Endothelial cell of umbilical vein (primary cell): ENCODE data around the gene SDR9C7. TPM values are rescaled to one million over a fixed set of nuclear protein-coding genes. Genes with fewer than 3 reads are reported as not detected.

Experiments used
- BruUV-seq: library from RNA; stranded (reverse); fragments of 400-500 nt; replicated peaks from 2 replicates; lab custom pipeline; 2021; lab: Mats Ljungman, UMichigan
- CTCF ChIA-PET: fragments of 300-600, 350-600 bp; sonication (Branson Sonifier 250); formaldehyde crosslinking; loops from one replicate; lab custom pipeline; 2021; ENCODE audit warnings: antibody characterized with exemption, inconsistent platforms; lab: Charles Lee
- POLR2A ChIA-PET: fragments of 300-600, 350-600 bp; sonication (Branson Sonifier 250); formaldehyde crosslinking; loops from one replicate; lab custom pipeline; 2021; ENCODE audit warnings: antibody characterized with exemption, inconsistent platforms; lab: Charles Lee
- DNase-seq: peaks from one replicate; pipeline ENCODE4 v3.0.0-alpha.2; 2011; ENCODE audit warnings: low read depth, low spot score
- FAIRE-seq: peaks from 2 replicates; lab custom pipeline; 2011; peaks lifted over from hg19 to GRCh38; lab: Jason Lieb, UNC
- H2AFZ ChIP-seq: 2 replicates; pipeline ENCODE4 v1.6.0; 2012; ENCODE audit warnings: low read depth, low read length, control low read depth, inconsistent platforms
- H3K27ac ChIP-seq: 2 replicates; pipeline ENCODE4 v1.5.1; 2011; ENCODE audit warnings: low read depth, mild to moderate bottlenecking, control low read depth, low read length, moderate library complexity; ENCODE audit not compliant: insufficient read depth
- H3K27me3 ChIP-seq, 2 experiments: 2 replicates each; pipeline versions ENCODE4 v1.6.0 to v1.6.1; 2011; ENCODE audit warnings: low read length in 2 of 2, mixed read lengths in 1 of 2; ENCODE audit not compliant: control insufficient read depth in 2 of 2, insufficient read depth in 2 of 2
- H3K36me3 ChIP-seq, 2 experiments: 2 replicates in 1 of 2; 3 replicates in 1 of 2; pipeline ENCODE4 v1.5.1; 2011; ENCODE audit warnings: low read length in 2 of 2, mild to moderate bottlenecking in 1 of 2, moderate library complexity in 1 of 2; ENCODE audit not compliant: control insufficient read depth in 2 of 2, insufficient read depth in 2 of 2; ENCODE audit errors: extremely low read depth in 1 of 2
- H3K4me1 ChIP-seq: 3 replicates; pipeline ENCODE4 v1.5.1; 2011; ENCODE audit warnings: mild to moderate bottlenecking, low read length; ENCODE audit not compliant: control insufficient read depth, insufficient read depth; ENCODE audit errors: extremely low read depth
- H3K4me2 ChIP-seq: 2 replicates; pipeline ENCODE4 v1.6.1; 2011; ENCODE audit warnings: low read length, control low read depth, mixed read lengths; ENCODE audit not compliant: insufficient read depth
- H3K4me3 ChIP-seq, 3 experiments: fragments of 200-600 bp in 1 of 3; sonication (generic), shearing (Covaris generic) in 1 of 3; replicated peaks in 1 of 3; 2 replicates each; pipeline ENCODE4 v1.5.1; 2011 to 2016; ENCODE audit warnings: control low read depth in 3 of 3, low read length in 3 of 3, mild to moderate bottlenecking in 2 of 3, inconsistent platforms in 1 of 3, low read depth in 1 of 3, moderate library complexity in 1 of 3; ENCODE audit not compliant: insufficient read depth in 1 of 3
- H3K79me2 ChIP-seq: 2 replicates; pipeline ENCODE4 v1.6.0; 2012; ENCODE audit warnings: low read length, inconsistent platforms; ENCODE audit not compliant: control insufficient read depth, insufficient read depth
- H3K9ac ChIP-seq: replicated peaks from 2 replicates; pipeline ENCODE3; 2011; ENCODE audit warnings: low read length, control low read depth; ENCODE audit not compliant: insufficient read depth; ENCODE audit errors: extremely low read depth
- H3K9me1 ChIP-seq: replicated peaks from 3 replicates; pipeline ENCODE4 v1.6.0; 2011; ENCODE audit warnings: mild to moderate bottlenecking, low read length; ENCODE audit not compliant: control insufficient read depth, insufficient read depth; ENCODE audit errors: extremely low read depth
- H3K9me3 ChIP-seq: replicated peaks from 2 replicates; pipeline ENCODE4 v1.5.1; 2012; ENCODE audit warnings: low read length, inconsistent platforms; ENCODE audit not compliant: control insufficient read depth, insufficient read depth
- H4K20me1 ChIP-seq: replicated peaks from 2 replicates; pipeline ENCODE3; 2011; ENCODE audit warnings: mild to moderate bottlenecking, low read length; ENCODE audit not compliant: control insufficient read depth, insufficient read depth; ENCODE audit errors: extremely low read depth
- CTCF ChIP-seq, 2 donors: IDR thresholded peaks; 1 replicate in 1 of 2; 2 replicates in 1 of 2; pipeline ENCODE4 v1.5.1; 2011; ENCODE audit warnings: low read length in 2 of 2, mild to moderate bottlenecking in 2 of 2, moderate library complexity in 2 of 2, control low read depth in 1 of 2, inconsistent platforms in 1 of 2, low read depth in 1 of 2; ENCODE audit not compliant: insufficient read depth in 1 of 2; ENCODE audit errors: extremely low read depth in 1 of 2
- EZH2 ChIP-seq: IDR thresholded peaks from 2 replicates; pipeline ENCODE4 v1.6.1; 2012; ENCODE audit warnings: borderline replicate concordance, low read depth, mild to moderate bottlenecking, moderate library complexity, low read length, inconsistent platforms; ENCODE audit not compliant: severe bottlenecking
- FOS ChIP-seq: IDR thresholded peaks from 2 replicates; pipeline ENCODE4 v1.6.1; 2011; ENCODE audit warnings: mild to moderate bottlenecking, low read length, moderate library complexity, borderline replicate concordance; ENCODE audit not compliant: insufficient read depth
- GATA2 ChIP-seq: IDR thresholded peaks from 2 replicates; pipeline ENCODE4 v1.7.0; 2011; ENCODE audit warnings: low read depth, mild to moderate bottlenecking, moderate library complexity, mixed read lengths, low read length; ENCODE audit not compliant: insufficient read length, insufficient read depth
- JUN ChIP-seq: IDR thresholded peaks from 2 replicates; pipeline ENCODE4 v1.6.1; 2011; ENCODE audit warnings: borderline replicate concordance, low read depth; ENCODE audit not compliant: insufficient read length, insufficient read depth
- MAX ChIP-seq: IDR thresholded peaks from 2 replicates; pipeline ENCODE4 v1.6.1; 2011; ENCODE audit not compliant: insufficient read depth, insufficient read length
- POLR2A ChIP-seq: IDR thresholded peaks from 2 replicates; pipeline ENCODE4 v1.6.1; 2012; ENCODE audit warnings: low read depth, mild to moderate bottlenecking, control low read depth, low read length
- POLR2AphosphoS5 ChIP-seq: IDR thresholded peaks from 2 replicates; pipeline ENCODE4 v1.6.1; 2012; ENCODE audit warnings: low read depth, mild to moderate bottlenecking, control low read depth, low read length, moderate library complexity; ENCODE audit not compliant: insufficient read depth
- dilution Hi-C: fragments of 300-500 bp; cut with MboI; formaldehyde crosslinking; loops from one replicate; pipeline ENCODE4 v1.15.0; 2019; ENCODE audit warnings: low sequenced_read_pairs; ENCODE audit not compliant: extremely low pct_ligation_motif_present
- intact Hi-C: fragments of 100-400 bp; cut with micrococcal nuclease; formaldehyde crosslinking; loops from one replicate; pipeline ENCODE4 v1.10.0; 2022
- polyA plus RNA-seq, 4 experiments: library from polyadenylated mRNA; depleted of rRNA in 3 of 4; stranded (reverse) in 3 of 4; unstranded in 1 of 4; fragments of >200 nt; gene quantifications; 2 replicates each; pipeline versions ENCODE4 v1.2.1 to v1.2.3, GENCODE V29; 2011 to 2012; ENCODE audit warnings: missing spikeins in 1 of 4
- total RNA-seq: library from RNA; stranded (reverse); gene quantifications from 2 replicates; pipeline ENCODE4 v1.2.3, GENCODE V29; 2021

The SDR9C7 gene
- total and polyA plus RNA-seq, 2 donors (not counting 3 experiments of a cell fraction or from before 2014, with no cell fraction given), result not detected

GRCh38 chr12:56932146-56932545 is 2.1 kb downstream of the SDR9C7 start:
- Histone ChIP-seq H3K9me1 (no peaks in the 10 kb centered on the region), H3K4me1 (no peaks in the 10 kb centered on the region), H3K36me3 (no peaks in the 10 kb centered on the region), H3K9ac (no peak overlapping the region), H3K4me2 (no peak overlapping the region), H3K4me3 (no peak overlapping the region), H2AFZ (no peak overlapping the region), H3K9me3 (no peaks in the 10 kb centered on the region), H3K27ac (no peak overlapping the region), H3K27me3 (peaks cover 3 to 4% of the 10 kb centered on the region in 2 experiments), H3K79me2 (no peaks in the 10 kb centered on the region), H4K20me1 (no peaks in the 10 kb centered on the region)
- DNase-seq (no peak), FAIRE-seq (no peak)
- CTCF ChIA-PET, result interaction anchor here (1.6 kb wide), 2 partner anchors 55 to 70 kb away, joined by 5 to 7 read pairs; no protein-coding TSS in a partner anchor
- no peak for TF ChIP-seq FOS
- no TSS peak for BruUV-seq
- POLR2A ChIA-PET, result no interaction called here
- intact Hi-C loops (no loop called here), dilution Hi-C loops (no loop called here)

- ChIA-PET POLR2A (no interaction called here), CTCF (interaction anchor here (1.6 kb wide), 2 partner anchors 55 to 70 kb away, joined by 5 to 7 read pairs; no protein-coding TSS in a partner anchor)
- no peaks in the 10 kb centered on the region for H3K79me2 ChIP-seq
- no peaks in the 10 kb centered on the region for H3K9me3 ChIP-seq
- no peak overlapping the region for H2AFZ ChIP-seq
- H3K27ac ChIP-seq, result no peak overlapping the region
- H3K27me3 ChIP-seq, result peaks cover 3 to 4% of the 10 kb centered on the region in 2 experiments
- no peaks in the 10 kb centered on the region for H3K9me1 ChIP-seq
- H4K20me1 ChIP-seq, result no peaks in the 10 kb centered on the region
- H3K4me3 ChIP-seq, result no peak overlapping the region
- no peak for FAIRE-seq
- BruUV-seq, result no TSS peak
- peak; percentile 5 for DNase-seq
- dilution Hi-C loops (no loop called here), intact Hi-C loops (no loop called here)
- no peaks in the 10 kb centered on the region for H3K36me3 ChIP-seq
- H3K4me1 ChIP-seq, result no peaks in the 10 kb centered on the region
- no peak overlapping the region for H3K9ac ChIP-seq
- TF ChIP-seq POLR2A (no peak), JUN (no peak), GATA2 (no peak), POLR2AphosphoS5 (no peak), MAX (no peak), FOS (no peak), CTCF (IDR thresholded peaks at IDR 0.05; ENCODE audit: extremely low read depth in 1 of 2, insufficient read depth in 1 of 2, low read depth in 1 of 2, low read length in 2 of 2) (no peak), EZH2 (no peak)
- H3K4me2 ChIP-seq, result no peak overlapping the region
Observed at GRCh38 chr12:56931474-56931978, 2.7 kb downstream of the SDR9C7 start.
